HG03066 (cell line): ENCODE measurements around the gene LRRC27.

Source experiments
- ATAC-seq: cut with Tn5 transposase; IDR thresholded peaks from one replicate; pipeline ENCODE4 v1.9.1; 2021; ENCODE audit warnings: low read depth; ENCODE audit not compliant: unreplicated experiment

Gene LRRC27

DNA sequence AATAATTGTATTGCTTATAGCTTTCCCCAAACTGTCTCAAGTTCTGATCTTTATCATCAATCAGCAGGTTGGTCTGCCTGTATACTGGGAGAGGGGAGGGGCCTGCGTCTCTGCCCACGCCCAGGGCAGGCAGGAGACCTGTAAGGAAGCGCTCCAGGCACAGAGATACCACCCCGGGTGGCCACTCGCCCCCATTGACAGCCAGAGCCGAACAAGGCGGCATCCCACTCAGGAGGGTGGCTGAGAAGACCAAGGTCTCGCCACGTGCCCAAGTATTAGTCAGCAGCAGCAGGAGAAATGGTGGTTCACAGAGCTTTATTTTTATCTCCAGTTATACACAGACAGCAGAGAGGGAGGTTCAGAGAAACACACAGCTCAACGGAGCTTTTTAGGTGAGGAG is 31.4 kb upstream of the LRRC27 start:
- no peak for ATAC-seq

DNA sequence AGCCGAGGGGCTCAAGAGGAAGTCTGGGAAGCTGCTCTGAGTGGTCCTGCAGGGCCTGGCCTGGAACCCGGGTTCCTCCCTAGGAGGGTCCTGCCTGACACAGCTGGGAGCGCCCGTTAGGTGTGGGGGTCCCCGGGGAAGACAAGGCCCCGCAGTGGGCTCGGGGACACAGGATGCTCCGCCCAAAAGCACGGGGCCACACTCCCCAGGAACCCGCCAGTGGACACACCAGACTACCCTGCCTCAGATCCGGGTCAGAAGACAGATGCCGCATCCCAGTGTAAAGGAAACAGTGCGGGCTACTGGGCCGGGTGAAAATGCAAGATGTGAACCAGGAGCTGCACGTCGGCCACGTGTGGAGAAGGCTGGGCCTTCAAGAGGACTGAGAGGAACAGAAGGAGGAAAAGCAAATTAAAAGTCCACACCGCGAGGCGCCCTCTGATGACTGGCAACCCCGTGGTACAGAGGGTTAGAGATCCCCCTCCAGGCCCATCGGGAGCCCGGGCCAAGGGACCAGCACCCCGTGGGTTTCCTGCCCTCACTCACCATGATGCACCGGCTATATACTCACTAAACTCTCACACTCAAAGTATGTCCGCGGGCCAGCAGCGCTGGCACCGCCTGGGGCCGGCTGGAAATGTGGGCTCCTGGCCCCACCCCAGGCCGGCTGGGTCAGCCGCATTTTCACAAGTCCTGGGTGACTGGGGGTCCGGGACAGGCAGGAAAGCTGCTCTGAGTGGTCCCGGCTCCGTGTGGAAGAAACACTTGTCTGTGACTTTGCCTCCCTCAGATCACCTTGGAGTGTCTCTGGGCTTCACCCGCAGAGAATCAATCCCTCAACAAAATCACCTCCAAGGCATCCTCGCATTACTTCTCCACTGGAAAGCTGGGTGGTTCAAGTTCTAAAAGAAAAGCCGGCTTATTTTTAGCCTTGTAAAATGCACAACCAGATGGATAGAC is 30.3 kb upstream of the LRRC27 start:
- no peak for ATAC-seq

- ATAC-seq = no peak
Measured at GRCh38 chr10:132302421-132303310, 29.3 kb upstream of the LRRC27 start.

DNA sequence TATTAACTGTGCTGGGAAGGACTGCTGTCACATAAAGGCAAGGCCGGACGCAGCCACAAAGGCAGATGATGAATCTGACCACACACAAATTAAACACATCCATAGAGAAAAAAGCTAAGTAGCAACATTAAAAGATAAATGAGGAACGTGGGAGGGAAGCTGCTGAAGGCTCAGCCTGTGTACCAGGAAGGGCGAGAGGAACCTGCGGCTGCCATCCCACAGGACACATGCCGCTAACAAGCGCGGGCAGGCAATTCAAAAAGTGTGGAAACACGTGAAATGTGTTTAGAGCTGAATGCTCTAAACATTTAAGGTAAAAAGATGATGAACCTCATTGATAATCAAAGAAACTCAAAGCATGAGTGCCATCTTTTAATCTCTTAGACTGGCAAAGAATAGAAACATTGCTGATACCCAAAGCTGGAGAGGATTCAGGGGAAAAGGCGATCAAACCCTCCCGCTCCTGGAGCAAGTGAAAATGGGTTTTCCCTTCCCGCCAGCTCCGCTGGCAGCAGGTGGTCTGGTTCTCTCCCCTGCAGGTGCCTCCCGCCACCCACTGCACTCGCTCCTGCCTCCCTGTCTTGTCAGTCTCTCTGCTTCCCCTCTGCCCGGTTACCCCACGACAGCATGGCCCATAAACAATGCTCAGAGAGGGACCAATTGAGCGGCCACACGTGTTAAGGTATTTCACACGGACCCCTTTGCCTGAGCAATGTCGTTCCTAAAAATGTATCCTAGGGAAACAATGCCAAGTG is 28.5 kb upstream of the LRRC27 start:
- no peak for ATAC-seq

DNA sequence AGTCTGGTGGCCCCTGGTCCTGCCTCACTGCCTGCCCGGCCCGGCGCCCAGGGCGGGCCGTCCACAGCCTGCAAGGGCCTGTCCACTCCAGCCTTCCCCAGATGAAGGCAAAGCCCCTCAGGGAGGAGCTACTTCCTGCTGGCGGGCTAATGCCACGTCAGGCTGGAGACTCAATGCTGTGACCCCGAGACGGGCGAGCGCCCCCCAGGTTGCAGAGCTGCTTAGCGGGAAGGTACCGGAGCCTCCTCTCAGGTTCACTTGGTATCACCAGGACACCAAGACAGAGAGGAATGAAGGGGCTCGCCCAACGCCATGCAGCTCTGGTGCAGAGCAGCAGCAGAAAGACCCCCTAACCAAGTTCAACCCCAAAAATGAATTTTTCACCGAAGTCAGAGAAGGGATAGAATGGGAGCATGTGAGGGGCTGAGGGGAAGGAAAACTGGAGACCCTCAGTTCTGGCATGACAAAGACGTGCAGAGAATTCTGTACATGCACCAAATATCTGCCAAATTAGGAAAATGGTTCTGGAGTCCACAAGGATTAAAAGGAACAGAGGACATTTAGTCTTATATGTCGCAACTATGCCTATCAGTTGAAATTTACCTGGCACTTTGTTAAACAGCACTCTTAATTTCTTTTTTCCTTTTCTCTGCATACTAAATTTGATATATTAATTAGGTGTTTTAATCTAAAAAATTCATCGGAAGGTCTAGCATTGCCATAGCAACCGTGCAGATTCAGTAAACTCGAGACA is 27.1 kb upstream of the LRRC27 start:
- no peak for ATAC-seq

DNA sequence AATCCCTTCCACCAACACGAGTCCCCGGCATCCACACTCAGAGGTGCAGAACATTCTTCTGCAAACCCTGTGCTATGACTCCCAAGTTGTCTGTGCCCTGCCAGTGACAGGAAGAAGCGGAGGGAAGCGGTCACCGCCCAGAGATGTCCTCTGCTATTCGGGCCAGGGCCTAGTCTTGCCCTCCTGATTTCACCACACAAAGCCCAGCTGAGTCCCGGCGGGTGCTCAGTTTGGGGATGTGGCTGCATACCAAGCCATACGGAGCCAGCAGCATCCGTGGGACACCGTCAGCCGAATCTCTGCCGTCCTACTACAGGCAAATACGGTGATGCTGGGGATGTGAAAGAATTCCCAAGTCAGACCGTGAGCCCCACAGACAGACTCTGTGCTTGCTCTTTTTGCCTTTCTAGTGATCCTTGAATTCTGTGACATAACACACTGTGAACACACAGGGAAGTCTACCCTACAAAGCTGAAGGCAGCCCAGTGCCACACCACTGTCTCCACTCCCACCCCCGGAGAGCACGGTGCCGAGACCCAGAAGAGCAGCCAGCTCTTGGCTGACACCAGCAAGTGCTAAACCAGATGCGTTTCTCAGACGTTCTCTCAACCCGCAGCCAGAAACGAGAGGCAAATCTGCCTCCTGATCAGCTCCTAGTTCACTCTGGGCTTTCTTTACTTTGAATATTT is 26.2 kb upstream of the LRRC27 start:
- ATAC-seq = no peak

DNA sequence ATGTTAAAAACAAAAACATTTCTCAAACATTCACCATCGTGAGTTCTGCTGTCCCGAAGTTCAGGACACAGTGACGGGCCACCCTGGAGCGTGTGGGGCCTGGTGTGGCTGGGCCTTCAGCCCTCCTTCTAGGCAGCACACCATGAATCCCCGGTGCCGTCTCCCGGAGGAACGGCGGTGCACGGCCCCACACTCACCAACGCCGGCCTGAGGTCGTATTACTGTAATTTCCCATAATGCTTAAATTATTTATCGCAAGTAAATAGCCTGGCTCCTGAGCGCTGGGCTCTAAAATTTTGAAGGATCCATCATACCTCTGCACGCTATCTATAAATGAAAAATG is 25.7 kb upstream of the LRRC27 start:
- ATAC-seq = no peak

DNA sequence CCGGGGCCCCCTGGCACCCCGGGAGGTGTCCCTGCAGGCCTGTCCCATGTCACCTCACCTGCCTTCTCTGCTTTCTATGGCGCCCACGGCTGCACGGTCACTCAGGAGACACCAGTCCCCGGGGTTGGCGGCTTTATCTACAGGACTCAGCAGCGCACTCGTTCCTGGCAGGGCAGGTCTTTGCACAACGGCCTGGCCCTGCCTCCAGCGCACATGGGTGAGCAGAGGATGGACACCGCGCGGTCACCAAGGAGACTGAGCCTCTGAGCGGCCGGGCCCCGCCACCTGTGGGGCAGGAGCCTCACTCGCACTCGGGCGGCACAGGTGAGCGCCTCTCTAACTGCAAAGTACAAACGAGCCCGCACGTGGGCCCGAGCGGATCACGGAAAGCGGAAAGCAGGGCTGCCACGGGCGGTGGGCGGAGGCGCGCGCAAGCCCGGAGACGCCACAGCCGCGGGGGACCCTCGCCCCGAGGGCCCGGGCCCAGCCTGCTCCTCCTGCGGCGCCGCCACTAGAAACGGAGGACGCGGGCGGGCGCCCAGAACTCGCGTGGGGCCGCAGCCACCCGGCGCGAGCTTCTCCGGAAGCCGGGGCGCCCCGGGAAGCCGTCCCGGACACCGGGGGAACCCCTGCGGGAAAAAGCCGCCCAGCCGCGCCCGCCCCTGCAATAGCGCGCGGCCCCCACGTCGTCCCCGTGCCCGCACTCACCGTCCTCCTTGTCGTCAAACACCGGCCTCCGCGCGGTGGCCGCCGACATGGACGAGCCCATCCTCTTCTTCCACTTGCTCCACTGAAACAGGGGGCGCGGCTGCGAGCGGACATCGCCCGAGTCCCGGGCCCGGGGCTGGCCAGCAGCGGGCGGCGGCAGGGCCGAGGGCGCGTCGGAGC is 24.9 kb upstream of the LRRC27 start:
- ATAC-seq = peak; percentile 6

DNA sequence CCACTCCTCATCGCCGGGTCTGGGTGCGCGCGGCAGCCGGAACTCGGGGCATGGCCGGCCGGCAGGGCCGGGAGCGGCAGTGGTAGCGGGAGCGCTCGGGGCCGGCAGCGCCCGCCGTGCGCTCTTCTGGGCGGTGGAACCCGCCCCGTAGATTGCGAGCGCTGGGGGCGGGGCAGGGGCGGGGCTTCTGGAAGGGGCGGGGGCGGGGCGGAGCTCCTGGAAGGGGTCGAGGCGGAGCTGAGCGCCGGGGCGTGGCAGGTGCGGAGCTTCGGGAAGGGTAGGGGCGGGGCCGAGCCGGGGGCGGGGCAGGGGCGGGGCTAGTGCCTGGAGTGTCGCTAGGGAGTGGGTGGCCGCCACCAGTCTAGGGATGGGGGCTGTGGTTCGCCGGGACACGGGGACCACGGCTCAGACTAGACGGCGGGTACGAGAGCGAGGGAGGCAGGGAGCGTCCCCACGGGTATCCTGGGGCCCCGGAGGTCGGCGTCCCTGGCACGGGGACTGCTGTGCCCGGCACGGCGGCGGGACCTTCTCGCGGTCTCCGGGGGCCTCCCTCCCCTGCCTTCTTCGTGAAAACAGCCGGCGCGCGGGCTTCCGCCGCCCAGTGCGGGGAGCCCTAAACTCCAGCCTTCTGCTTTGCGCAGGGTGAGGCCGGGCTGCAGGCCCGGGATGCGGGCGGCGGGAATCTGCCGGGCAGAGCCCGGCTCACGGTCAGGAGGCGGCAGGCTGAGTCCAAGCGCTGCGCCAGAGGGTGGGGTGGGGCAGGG is 24.0 kb upstream of the LRRC27 start, which contains the start of gene STK32C:
Gene STK32C (minus strand): TSS at position 128 of the 764 bp plus-strand sequence. CDS start 117 bp downstream, at position 11.
- peak; percentile 75 for ATAC-seq

DNA sequence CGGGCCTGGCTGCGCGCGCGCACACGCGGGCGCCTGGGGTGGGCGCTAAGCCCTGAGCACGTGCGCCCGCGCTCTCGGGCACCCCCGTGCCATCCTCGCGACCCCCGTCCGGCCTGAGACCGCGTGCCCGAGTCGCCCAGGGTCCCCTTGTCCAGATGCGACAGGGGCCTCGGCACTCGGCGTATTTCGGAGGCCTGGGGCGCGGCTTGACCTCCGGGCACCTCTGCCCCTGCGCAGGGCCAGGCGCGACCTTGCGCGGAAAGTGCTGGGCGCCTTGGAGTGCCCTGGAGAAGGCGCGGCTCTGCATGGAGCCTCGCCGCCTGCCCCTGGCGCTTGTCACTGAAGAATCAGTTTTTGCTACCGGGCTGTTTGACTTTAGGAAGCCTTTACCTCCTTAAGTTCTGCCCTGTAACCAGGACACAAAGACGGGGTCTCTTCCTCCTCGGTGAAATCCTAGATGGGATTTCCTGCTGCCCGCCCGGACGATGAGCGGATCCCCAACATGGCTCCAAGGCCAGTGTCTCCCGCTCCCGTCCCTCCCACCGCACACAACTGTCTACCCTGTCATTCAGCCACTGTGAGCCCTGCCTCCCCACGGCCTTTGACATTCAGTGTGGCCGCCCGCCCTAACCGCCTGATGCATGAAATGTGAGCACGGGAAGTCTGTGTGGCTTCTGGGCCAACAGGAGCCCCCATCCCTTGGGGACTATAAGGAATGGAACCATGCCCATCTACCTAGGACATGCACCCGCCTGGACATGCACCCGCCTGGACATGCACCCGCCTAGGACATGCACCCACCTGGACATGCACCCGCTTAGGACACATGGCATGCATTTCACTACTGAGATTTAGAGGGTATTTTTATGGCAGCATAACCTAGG is 23.2 kb upstream of the LRRC27 start:
- ATAC-seq = no peak

DNA sequence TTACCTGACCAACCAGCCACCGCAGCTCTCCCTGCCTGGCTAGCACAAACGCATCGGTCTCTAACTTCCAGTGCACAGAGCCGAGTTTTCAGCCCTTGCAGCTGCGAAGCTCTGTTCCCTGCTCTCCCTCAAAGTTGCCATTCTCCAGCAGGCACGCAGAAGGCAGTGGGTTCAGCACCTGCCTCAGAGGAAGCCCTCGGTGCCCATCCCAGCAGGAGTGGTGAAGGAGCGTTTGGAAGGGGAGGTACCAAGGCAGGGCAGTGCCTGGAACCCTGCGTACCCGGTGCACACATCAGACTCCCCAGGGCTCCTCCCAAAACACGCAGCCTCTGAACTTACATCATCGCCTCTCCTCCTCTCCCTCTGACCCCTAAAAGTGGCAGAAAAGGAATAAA is 22.5 kb upstream of the LRRC27 start:
- no peak for ATAC-seq

DNA sequence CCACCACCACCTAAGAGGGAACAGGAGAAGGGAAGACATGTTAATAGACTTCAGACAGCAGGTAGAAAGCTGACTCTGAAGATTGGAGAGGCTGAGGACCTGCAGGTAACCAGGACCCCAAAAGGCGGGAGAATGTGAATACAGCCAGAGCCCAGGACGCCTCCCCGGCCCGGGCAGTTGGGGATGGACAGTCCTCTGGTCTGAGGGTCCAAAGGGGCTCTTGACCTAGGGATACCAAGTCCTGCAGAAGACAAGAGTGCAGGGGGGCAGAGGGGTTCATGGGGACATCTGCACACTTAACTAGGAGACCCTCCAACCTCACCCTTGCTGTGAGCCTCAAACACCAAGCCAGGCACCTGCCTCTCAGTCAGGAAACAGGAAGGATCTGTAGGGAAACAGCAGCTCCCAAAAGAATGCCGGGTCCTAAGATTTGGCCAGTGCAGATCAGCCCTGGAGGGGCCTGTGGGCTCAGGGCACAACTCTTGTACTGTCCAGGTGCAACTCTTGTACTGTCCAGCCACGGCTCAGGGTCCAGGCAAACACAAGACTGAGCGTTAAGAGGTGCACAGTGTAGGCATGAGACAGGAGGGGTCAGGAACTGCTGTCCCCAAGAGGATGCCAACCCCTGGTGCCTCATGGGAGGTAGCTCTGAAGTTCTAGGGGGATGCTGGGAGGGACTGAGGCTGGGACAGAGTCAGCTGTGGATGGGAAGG is 22.0 kb upstream of the LRRC27 start:
- ATAC-seq = no peak

DNA sequence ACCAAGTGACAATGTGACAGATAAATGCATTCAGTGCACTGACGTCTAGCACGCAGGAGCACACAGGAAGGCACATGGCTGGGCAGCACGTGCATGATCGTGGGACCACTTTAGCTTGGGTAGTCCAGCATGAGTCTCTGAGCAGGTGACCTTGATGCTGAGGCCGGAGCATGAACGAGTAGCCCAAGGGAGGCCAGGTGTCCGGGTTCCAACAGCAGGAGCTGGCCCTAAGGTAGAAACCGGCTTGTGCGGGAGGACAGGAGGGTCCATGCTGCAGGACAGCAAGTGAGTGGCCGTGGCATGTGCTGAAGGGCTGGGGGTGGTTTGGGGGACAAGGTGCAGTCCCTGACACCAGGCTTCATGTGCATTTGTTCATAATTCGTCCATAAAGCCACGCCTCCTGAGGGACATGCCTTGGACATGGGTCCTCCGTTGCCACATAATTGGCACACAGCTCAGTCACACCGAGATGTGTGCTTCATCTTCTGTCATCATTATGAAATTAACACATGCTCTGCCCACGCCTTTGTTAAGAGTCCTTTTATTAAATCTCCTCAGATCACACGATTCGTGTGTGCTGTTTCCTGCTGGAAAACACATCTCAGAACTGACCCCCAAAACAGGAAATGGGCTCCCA is 21.2 kb upstream of the LRRC27 start:
- no peak for ATAC-seq

GRCh38 chr10:132311338-132311939 is 20.6 kb upstream of the LRRC27 start:
- no peak for ATAC-seq

DNA sequence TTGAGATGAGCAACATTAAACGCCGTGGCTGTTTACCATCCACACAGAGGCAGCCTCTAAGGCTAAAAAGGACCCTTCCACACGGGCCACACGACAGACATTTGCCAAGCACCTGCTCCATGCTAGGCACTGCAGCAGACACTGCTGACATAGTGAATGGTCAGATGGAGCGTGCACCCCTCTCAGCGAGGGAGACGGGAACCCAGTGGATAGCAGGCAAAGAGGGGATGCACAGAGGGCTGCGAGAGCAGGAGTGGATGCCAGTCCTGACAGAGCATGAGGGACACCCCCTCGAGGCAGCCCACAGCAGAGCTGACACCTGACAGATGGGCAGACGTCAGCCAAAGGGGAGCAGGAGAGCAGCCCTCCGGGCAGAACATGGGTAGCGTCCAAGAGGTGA is 18.7 kb upstream of the LRRC27 start:
- no peak for ATAC-seq
